Measurements from ENCODE around the gene CHRND. TPM values are rescaled to one million over a fixed set of nuclear protein-coding genes. Genes with fewer than 3 reads are reported as not detected.

Gene CHRND
- total and polyA plus RNA-seq, 2 of the 13 experiments (the other 11 are each of a cell fraction or from before 2014, with no cell fraction given) = 0.18 TPM; not detected in 1

GRCh38 chr2:232574674-232575403, 48.9 kb downstream of the CHRND start (continued):
- TF ChIP-seq AHDC1 (CRISPR knock-in tag; IDR thresholded peaks at IDR 0.05; ENCODE audit: borderline replicate concordance) (no peak), BHLHE40 (IDR thresholded peaks at IDR 0.05; ENCODE audit: low read length) (no peak), RBM22 (optimal IDR thresholded peaks at IDR 0.05; ENCODE audit: low read length) (no peak), ZNF101 (CRISPR knock-in tag; IDR thresholded peaks at IDR 0.05; ENCODE audit: borderline replicate concordance, low read depth) (no peak), RBAK (CRISPR knock-in tag; IDR thresholded peaks at IDR 0.05) (no peak), ZNF781 (CRISPR knock-in tag; IDR thresholded peaks at IDR 0.05; ENCODE audit: borderline replicate concordance, not compliant biosample characterization) (no peak), ZBTB14 (CRISPR knock-in tag; IDR thresholded peaks at IDR 0.05) (no peak), NFIC (IDR thresholded peaks at IDR 0.05; ENCODE audit: low read length) (peak; percentile 40; the same call in 1 of the 2 replicates), ZEB1 (IDR thresholded peaks at IDR 0.05; ENCODE audit: insufficient replicate concordance, low read depth) (peak; percentile 37), ZBTB3 (CRISPR knock-in tag; IDR thresholded peaks at IDR 0.05; ENCODE audit: borderline replicate concordance, low read depth) (no peak), MTF1 (CRISPR knock-in tag; IDR thresholded peaks at IDR 0.05) (no peak), KIAA2018 (CRISPR knock-in tag; IDR thresholded peaks at IDR 0.05; ENCODE audit: borderline replicate concordance) (no peak)
